ENCODE data around the gene RPL27.

RPL27 gene

GRCh38 chr17:43051969-43052368 is 53.8 kb downstream of the RPL27 start:
- TF ChIP-seq, protein P1, sequence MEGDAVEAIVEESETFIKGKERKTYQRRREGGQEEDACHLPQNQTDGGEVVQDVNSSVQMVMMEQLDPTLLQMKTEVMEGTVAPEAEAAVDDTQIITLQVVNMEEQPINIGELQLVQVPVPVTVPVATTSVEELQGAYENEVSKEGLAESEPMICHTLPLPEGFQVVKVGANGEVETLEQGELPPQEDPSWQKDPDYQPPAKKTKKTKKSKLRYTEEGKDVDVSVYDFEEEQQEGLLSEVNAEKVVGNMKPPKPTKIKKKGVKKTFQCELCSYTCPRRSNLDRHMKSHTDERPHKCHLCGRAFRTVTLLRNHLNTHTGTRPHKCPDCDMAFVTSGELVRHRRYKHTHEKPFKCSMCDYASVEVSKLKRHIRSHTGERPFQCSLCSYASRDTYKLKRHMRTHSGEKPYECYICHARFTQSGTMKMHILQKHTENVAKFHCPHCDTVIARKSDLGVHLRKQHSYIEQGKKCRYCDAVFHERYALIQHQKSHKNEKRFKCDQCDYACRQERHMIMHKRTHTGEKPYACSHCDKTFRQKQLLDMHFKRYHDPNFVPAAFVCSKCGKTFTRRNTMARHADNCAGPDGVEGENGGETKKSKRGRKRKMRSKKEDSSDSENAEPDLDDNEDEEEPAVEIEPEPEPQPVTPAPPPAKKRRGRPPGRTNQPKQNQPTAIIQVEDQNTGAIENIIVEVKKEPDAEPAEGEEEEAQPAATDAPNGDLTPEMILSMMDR (IDR thresholded peaks at IDR 0.05; ENCODE audit: extremely low read depth, missing control alignments): no peak

More at GRCh38 chr17:43051969-43052368, 53.8 kb downstream of the RPL27 start:
- DNase-seq (ENCODE audit: low spot score): no peak

All from GM20000 (cell line).